Lower lobe of right lung (tissue), 2 donors: Measurements from ENCODE around the gene TADA2B. TPM values are rescaled to one million over a fixed set of nuclear protein-coding genes. Genes with fewer than 3 reads are reported as not detected.
A peak's percentile ranks its signal among the peaks of the same experiment; 100 is the strongest.

Source experiments
- ATAC-seq, 2 donors: fragments of 200-7000 bp; cut with Tn5 transposase; one replicate each; pipeline ENCODE4 v1.9.1; 2020 to 2022; ENCODE audit warnings: mild to moderate bottlenecking in 2 of 2, moderate library complexity in 2 of 2
- DNase-seq: peaks from one replicate; pipeline ENCODE4 v3.0.0-alpha.2; 2020
- H3K27ac ChIP-seq: fragments of 200-600 bp; one replicate; pipeline ENCODE4 v1.8.0; 2022
- H3K27me3 ChIP-seq: fragments of 200-600 bp; one replicate; pipeline ENCODE4 v1.8.0; 2022; ENCODE audit warnings: low read depth
- H3K36me3 ChIP-seq: fragments of 200-600 bp; one replicate; pipeline ENCODE4 v1.8.0; 2022; ENCODE audit warnings: mild to moderate bottlenecking
- H3K4me1 ChIP-seq: fragments of 200-600 bp; one replicate; pipeline ENCODE4 v1.8.0; 2022
- H3K4me3 ChIP-seq: fragments of 200-600 bp; one replicate; pipeline ENCODE4 v1.8.0; 2022; ENCODE audit warnings: mild to moderate bottlenecking
- H3K9me3 ChIP-seq: fragments of 200-600 bp; one replicate; pipeline ENCODE4 v1.8.0; 2022
- intact Hi-C: fragments of 100-400 bp; cut with DNase I; formaldehyde crosslinking; loops from one replicate; pipeline ENCODE4 v1.11.0; 2022
- total RNA-seq: library from RNA; stranded (reverse); fragmentation: NEBNext Ultra II Directional; extraction: Animal tissue kit (Norgen Biotek cat#: 25700); gene quantifications from one replicate; pipeline ENCODE4 v1.2.1, GENCODE V29; 2021
- TF ChIP-seq, protein P1 (sequence below): fragments of 200-600 bp; IDR thresholded peaks from one replicate; pipeline ENCODE4 v1.8.0; 2022; ENCODE audit warnings: antibody characterized with exemption, mild to moderate bottlenecking
- donor health status: DM: no; HTN: yes; CAD: no; lungs with severe emphysema.

TADA2B gene
- total RNA-seq, 1 donor from 2014 or later: 20.2 TPM

DNA sequence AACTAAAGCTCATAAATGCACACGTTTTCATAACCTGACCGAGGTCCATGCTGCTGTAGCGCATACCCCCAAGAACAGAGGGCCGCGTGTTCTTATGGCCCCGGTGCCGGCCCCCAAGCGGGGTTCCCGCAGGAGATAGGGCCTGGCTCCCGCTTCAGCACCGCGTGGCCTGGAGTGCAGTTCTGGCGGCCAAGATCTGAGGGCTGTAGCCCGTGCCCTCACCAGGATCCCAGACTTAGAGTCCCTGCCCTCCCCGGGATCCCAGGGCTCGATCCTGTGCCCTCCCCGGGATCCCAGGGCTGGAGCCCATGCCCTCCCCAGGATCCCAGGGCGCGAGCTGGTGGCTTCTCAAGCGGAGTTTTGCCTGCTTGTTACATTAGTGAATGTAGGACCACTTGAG, 25.7 kb downstream of the TADA2B start:
- H3K27ac ChIP-seq: peak overlapping the region; percentile 92
- peaks cover 33% of the 10 kb centered on the region for H3K4me1 ChIP-seq
- DNase-seq (no peak), ATAC-seq (no peak)
- TF ChIP-seq, protein P1, sequence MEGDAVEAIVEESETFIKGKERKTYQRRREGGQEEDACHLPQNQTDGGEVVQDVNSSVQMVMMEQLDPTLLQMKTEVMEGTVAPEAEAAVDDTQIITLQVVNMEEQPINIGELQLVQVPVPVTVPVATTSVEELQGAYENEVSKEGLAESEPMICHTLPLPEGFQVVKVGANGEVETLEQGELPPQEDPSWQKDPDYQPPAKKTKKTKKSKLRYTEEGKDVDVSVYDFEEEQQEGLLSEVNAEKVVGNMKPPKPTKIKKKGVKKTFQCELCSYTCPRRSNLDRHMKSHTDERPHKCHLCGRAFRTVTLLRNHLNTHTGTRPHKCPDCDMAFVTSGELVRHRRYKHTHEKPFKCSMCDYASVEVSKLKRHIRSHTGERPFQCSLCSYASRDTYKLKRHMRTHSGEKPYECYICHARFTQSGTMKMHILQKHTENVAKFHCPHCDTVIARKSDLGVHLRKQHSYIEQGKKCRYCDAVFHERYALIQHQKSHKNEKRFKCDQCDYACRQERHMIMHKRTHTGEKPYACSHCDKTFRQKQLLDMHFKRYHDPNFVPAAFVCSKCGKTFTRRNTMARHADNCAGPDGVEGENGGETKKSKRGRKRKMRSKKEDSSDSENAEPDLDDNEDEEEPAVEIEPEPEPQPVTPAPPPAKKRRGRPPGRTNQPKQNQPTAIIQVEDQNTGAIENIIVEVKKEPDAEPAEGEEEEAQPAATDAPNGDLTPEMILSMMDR: no peak
- H3K36me3 ChIP-seq: peaks cover 12% of the 10 kb centered on the region
- H3K4me3 ChIP-seq: peak overlapping the region; percentile 92
- no peaks in the 10 kb centered on the region for H3K9me3 ChIP-seq
- H3K27me3 ChIP-seq: no peaks in the 10 kb centered on the region
- intact Hi-C loops: no loop called here

DNA sequence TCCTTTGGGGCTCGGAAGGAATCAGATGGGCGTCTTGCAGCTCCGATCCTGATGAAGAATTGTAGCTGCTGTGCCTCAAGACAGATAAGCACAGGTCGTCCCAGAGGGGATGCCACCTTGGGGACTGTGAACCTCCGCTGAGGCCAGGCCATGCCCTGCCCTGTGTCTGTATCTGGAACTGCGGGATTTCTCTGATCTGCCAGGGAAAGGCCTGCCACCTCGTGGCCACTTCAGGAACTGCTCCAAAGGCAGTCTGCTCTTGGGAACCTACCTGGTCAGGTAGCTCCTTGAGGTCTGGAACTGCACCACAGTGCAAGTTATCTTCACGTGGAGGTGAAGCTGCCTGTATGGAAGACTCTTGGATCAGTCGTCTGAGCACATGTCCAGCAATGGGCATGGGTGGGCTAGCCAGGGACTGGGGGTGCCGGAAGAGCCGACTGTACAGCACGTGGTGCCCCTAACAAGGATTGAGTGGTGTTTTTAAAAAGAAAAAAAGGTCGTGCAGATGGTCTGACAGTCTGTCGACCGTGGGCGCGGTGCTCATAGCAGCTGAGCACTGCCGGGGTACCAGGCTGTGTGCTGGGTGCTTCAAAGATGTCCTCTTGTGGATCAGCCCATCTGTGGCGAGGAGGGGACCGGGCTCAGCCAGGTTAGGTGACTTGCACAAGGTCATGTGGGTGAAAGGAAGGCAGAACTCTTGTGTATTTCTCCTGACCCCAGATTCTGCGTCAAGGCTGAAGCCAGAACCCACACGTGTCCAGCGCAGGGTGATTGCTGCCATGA, 27.7 kb downstream of the TADA2B start:
- Histone ChIP-seq H3K4me3 (no peak overlapping the region), H3K9me3 (no peaks in the 10 kb centered on the region), H3K27ac (no peak overlapping the region), H3K4me1 (peaks cover 27% of the 10 kb centered on the region), H3K36me3 (no peaks in the 10 kb centered on the region), H3K27me3 (no peaks in the 10 kb centered on the region)
- ATAC-seq (peak; percentile 36 to 65), DNase-seq (peak; percentile 89)
- TF ChIP-seq, protein P1: peak; percentile 99
- intact Hi-C loops: no loop called here

DNA sequence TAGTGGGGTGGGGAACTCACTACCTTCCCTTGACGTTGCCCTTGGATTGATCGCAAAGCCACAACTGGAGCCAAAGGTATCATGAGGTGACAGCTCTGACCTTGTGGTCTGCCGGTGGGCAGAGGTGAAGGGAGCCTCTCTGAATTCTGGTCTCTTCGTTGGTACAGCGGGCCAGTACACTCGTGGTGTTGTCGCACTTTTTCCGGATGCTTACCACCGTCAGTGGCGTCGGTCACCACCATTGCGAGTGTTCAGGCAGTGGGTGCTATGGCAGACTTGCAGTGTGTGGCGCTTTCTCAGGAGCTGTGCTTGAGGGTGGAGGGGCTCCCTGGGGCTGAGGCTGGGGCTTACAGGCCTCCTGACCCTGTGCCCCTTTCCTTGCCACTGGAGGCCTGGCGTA, 29.9 kb downstream of the TADA2B start:
- TF ChIP-seq, protein P1: no peak
- intact Hi-C loops: no loop called here

DNA sequence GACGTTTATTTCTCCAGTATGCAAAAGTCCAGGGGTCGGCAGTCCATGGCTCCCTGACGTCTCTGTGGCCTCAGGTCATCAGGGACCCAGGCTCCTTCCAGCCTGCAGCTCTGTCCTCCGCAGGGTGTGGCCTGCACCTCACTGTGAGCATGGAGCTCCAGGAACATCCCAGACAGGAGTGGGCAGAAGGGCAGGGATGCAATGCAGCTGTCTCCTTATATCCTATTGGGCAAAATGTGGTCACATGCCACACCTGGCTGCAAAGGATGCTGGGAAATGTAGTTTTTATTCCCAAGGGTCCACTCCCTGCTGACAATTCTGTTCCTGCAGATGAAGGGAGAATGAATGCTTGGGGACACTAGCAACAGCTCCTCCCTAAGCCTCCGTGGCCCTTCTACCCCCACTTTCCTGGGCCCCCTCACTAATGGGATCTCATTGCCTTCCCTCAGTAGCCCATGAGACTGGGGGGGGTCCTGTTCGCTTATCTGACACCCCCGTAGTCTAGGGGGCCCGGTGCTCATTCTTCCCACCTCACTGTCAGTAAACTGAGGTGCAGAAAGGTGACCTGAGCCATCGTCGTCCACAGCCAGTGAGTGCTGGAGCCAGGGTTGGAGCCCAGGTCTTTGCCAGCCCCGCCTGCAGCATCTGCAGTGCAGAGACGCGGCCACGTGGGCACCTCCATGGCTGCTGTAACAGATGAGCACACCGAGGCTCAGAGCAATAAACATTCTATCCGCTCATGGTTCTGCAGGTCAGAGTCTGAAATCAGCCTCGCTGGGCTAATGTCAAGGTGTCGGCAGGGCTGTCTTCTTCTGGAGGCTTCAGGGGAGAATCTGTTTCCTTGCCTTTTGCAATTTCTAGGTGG, 30.6 kb downstream of the TADA2B start:
- Histone ChIP-seq H3K4me3 (no peak overlapping the region), H3K36me3 (no peaks in the 10 kb centered on the region), H3K27me3 (no peaks in the 10 kb centered on the region), H3K9me3 (no peaks in the 10 kb centered on the region), H3K27ac (no peak overlapping the region), H3K4me1 (peaks cover 12% of the 10 kb centered on the region)
- no peak for ATAC-seq
- DNase-seq: no peak
- TF ChIP-seq, protein P1: no peak
- intact Hi-C loops: no loop called here

More for the DNA sequence above, 29.9 kb downstream of the TADA2B start:
- no peak for DNase-seq
- peaks cover 13% of the 10 kb centered on the region for H3K4me1 ChIP-seq
- no peaks in the 10 kb centered on the region for H3K36me3 ChIP-seq
- no peaks in the 10 kb centered on the region for H3K27me3 ChIP-seq
- no peak overlapping the region for H3K4me3 ChIP-seq
- H3K27ac ChIP-seq: no peak overlapping the region
- no peaks in the 10 kb centered on the region for H3K9me3 ChIP-seq
- no peak for ATAC-seq

DNA sequence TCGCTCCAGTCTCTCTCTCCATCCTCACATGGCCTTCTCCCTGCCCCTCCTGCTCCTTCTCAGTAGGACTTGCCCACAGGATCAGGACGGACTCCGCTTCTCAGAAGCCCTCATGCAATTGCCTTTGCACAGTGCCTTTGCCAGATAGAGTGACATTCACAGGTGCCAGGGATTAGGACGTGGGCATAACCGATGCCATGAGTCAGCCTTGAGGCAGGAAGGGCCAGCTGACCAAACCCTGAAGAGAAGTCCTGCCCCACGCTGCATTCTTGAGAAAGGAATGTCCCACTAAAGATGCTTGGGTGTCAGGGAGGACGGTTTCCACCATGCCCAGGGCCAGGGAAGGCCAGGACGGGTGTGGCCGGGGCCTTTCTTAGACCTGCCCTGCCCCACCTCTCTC, 31.3 kb downstream of the TADA2B start:
- H3K4me1 ChIP-seq: peaks cover 8% of the 10 kb centered on the region
- no peaks in the 10 kb centered on the region for H3K27me3 ChIP-seq
- DNase-seq (no peak), ATAC-seq (no peak)
- H3K4me3 ChIP-seq: no peak overlapping the region
- intact Hi-C loops: no loop called here
- H3K9me3 ChIP-seq: no peaks in the 10 kb centered on the region
- no peak overlapping the region for H3K27ac ChIP-seq
- TF ChIP-seq, protein P1: no peak
- no peaks in the 10 kb centered on the region for H3K36me3 ChIP-seq
